Tibial nerve (tissue), 4 donors: ENCODE measurements around the gene TMEM183A.

Source experiments
- CTCF ChIP-seq, 5 experiments: fragments of 200-600 bp in 3 of 5; fragments of 450-650 bp in 2 of 5; sonication (generic) in 3 of 5; IDR thresholded peaks; one replicate each; pipeline ENCODE4 v1.5.1; 2016 to 2019; ENCODE audit warnings: antibody characterized with exemption in 5 of 5, mild to moderate bottlenecking in 3 of 5, moderate library complexity in 2 of 5
- EP300 ChIP-seq, 2 donors: sonication (generic); formaldehyde crosslinking; IDR thresholded peaks; one replicate each; pipeline ENCODE4 v1.6.1; 2017; ENCODE audit warnings: antibody characterized with exemption in 2 of 2, mild to moderate bottlenecking in 1 of 2
- POLR2A ChIP-seq, 2 donors: fragments of 450-650 bp; IDR thresholded peaks; one replicate each; pipeline ENCODE4 v1.6.1; 2017; ENCODE audit warnings: antibody characterized with exemption in 2 of 2, mild to moderate bottlenecking in 2 of 2, moderate library complexity in 2 of 2

GRCh38 chr1:203056516-203056915 is 49.3 kb downstream of the TMEM183A start:
- TF ChIP-seq POLR2A (IDR thresholded peaks at IDR 0.05) (no peak), CTCF (IDR thresholded peaks at IDR 0.05) (no peak), EP300 (IDR thresholded peaks at IDR 0.05) (no peak)
